Astrocyte (in vitro differentiated cells and primary cell): ENCODE measurements around the gene LIN52. TPM values are rescaled to one million over a fixed set of nuclear protein-coding genes. Genes with fewer than 3 reads are reported as not detected.

Experiments used
- DNase-seq: peaks from one replicate; pipeline ENCODE4 v3.0.0-alpha.2; 2010; ENCODE audit warnings: low read depth
- FAIRE-seq: peaks from 2 replicates; lab custom pipeline; 2011; peaks lifted over from hg19 to GRCh38; lab: Jason Lieb, UNC
- H2AFZ ChIP-seq: 2 replicates; pipeline ENCODE4 v1.6.0; 2012; ENCODE audit warnings: low read depth, low read length, inconsistent platforms
- H3K27ac ChIP-seq: 2 replicates; pipeline ENCODE4 v1.5.1; 2011; ENCODE audit warnings: low read depth, low read length, inconsistent platforms
- H3K27me3 ChIP-seq: 2 replicates; pipeline ENCODE4 v1.6.0; 2011; ENCODE audit warnings: low read length, inconsistent platforms; ENCODE audit not compliant: insufficient read depth
- H3K36me3 ChIP-seq: 2 replicates; pipeline ENCODE4 v1.5.1; 2011; ENCODE audit warnings: low read length, inconsistent platforms; ENCODE audit not compliant: insufficient read depth
- H3K4me1 ChIP-seq: 2 replicates; pipeline ENCODE4 v1.5.1; 2011; ENCODE audit warnings: low read length, inconsistent platforms; ENCODE audit not compliant: insufficient read depth
- H3K4me2 ChIP-seq: 2 replicates; pipeline ENCODE4 v1.6.0; 2012; ENCODE audit warnings: low read length, inconsistent platforms
- H3K4me3 ChIP-seq: 2 replicates; pipeline ENCODE4 v1.5.1; 2011; ENCODE audit warnings: low read depth, mild to moderate bottlenecking, low read length, inconsistent platforms; ENCODE audit not compliant: insufficient read depth
- H3K79me2 ChIP-seq: 2 replicates; pipeline ENCODE4 v1.6.0; 2012; ENCODE audit warnings: mild to moderate bottlenecking, low read length, inconsistent platforms; ENCODE audit not compliant: insufficient read depth
- H3K9ac ChIP-seq: 2 replicates; pipeline ENCODE4 v1.6.0; 2012; ENCODE audit warnings: mild to moderate bottlenecking, low read length, inconsistent platforms
- H3K9me3 ChIP-seq: 2 replicates; pipeline ENCODE4 v1.5.1; 2012; ENCODE audit warnings: low read depth, mild to moderate bottlenecking, low read length, inconsistent platforms; ENCODE audit not compliant: insufficient read depth
- H4K20me1 ChIP-seq: 2 replicates; pipeline ENCODE4 v1.6.0; 2012; ENCODE audit warnings: low read length, inconsistent platforms; ENCODE audit not compliant: insufficient read depth
- H3K27ac Mint-ChIP-seq: one replicate; pipeline ENCODE4 v1.8.0; 2021; ENCODE audit warnings: mild to moderate bottlenecking, mixed read lengths; ENCODE audit not compliant: unreplicated experiment
- H3K27me3 Mint-ChIP-seq: one replicate; pipeline ENCODE4 v1.8.0; 2021; ENCODE audit warnings: low read depth, mixed read lengths; ENCODE audit not compliant: unreplicated experiment
- H3K36me3 Mint-ChIP-seq: one replicate; pipeline ENCODE4 v1.8.0; 2021; ENCODE audit warnings: low read depth, mixed read lengths; ENCODE audit not compliant: unreplicated experiment
- H3K4me1 Mint-ChIP-seq: one replicate; pipeline ENCODE4 v1.8.0; 2021; ENCODE audit warnings: low read depth, mixed read lengths; ENCODE audit not compliant: unreplicated experiment
- H3K4me3 Mint-ChIP-seq: one replicate; pipeline ENCODE4 v1.8.0; 2021; ENCODE audit warnings: mild to moderate bottlenecking, moderate library complexity, mixed read lengths; ENCODE audit not compliant: unreplicated experiment
- H3K9me3 Mint-ChIP-seq: one replicate; pipeline ENCODE4 v1.8.0; 2021; ENCODE audit warnings: mild to moderate bottlenecking, mixed read lengths; ENCODE audit not compliant: unreplicated experiment
- CTCF ChIP-seq: IDR thresholded peaks from 2 replicates; pipeline ENCODE4 v1.5.1; 2011; ENCODE audit warnings: low read depth, mild to moderate bottlenecking, inconsistent platforms, low read length, moderate library complexity; ENCODE audit not compliant: insufficient read depth
- EZH2 ChIP-seq: IDR thresholded peaks from 2 replicates; pipeline ENCODE4 v1.6.1; 2012; ENCODE audit warnings: mild to moderate bottlenecking, low read length, inconsistent platforms; ENCODE audit not compliant: insufficient read depth
- total RNA-seq: library from RNA; stranded (reverse); gene quantifications from 2 replicates; pipeline ENCODE4 v1.2.1, GENCODE V29; 2021

LIN52 gene
- total RNA-seq, 1 donor from 2014 or later, result 5.5 TPM

DNA sequence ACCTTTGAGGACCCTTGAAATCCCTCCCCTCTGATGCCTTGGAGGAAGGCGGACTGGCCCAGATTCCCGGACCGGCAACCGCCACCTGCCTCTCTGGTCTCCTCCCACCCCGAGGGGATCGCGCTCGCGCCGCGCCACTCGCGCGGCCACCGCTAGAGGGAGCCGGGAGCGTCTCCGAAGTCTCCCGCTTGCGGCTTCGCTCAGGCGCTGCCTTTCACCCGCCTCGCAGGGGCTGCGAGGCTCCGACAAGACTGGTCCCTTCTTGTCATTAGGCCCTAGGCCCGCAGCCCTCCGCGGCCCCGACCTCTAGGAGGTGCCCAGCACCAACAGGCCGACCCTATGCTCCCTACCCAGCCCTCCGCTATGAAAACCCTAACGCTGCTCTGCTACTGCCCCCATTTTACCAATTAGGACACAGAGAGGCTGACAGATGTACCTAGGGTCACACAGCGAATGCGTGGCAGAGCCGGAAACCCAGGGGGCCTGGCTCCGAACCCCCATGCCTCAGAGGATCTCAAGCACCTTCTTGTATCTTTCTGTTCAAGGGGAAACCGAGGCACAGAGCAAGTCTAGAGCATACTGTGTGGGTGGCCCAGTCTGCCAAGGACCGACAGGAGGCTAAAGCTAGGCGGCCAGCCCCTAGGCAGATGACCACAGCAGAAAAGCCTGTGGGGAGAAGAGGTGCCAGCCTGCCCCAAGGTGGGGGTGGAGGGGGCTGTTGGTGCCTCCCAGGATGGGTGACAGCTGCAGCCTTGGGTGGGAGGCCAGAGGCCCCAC lies 133.1 kb downstream of the LIN52 start:
- no peak overlapping the region for H3K27ac Mint-ChIP-seq
- Histone ChIP-seq H3K4me2 (peak overlapping the region; percentile 81), H3K27me3 (peaks cover 31% of the 10 kb centered on the region), H4K20me1 (no peaks in the 10 kb centered on the region), H3K4me1 (peaks cover 4% of the 10 kb centered on the region), H3K27ac (no peak overlapping the region), H2AFZ (peak overlapping the region; percentile 50), H3K79me2 (no peaks in the 10 kb centered on the region), H3K9me3 (no peaks in the 10 kb centered on the region), H3K9ac (no peak overlapping the region), H3K36me3 (no peaks in the 10 kb centered on the region), H3K4me3 (no peak overlapping the region)
- no peaks in the 10 kb centered on the region for H3K9me3 Mint-ChIP-seq
- FAIRE-seq (no peak), DNase-seq (peak; percentile 11)
- TF ChIP-seq CTCF (peak; percentile 72), EZH2 (no peak)
- H3K36me3 Mint-ChIP-seq, result peaks cover 2% of the 10 kb centered on the region
- H3K27me3 Mint-ChIP-seq, result peaks cover 59% of the 10 kb centered on the region
- no peaks in the 10 kb centered on the region for H3K4me1 Mint-ChIP-seq
- no peak overlapping the region for H3K4me3 Mint-ChIP-seq

DNA sequence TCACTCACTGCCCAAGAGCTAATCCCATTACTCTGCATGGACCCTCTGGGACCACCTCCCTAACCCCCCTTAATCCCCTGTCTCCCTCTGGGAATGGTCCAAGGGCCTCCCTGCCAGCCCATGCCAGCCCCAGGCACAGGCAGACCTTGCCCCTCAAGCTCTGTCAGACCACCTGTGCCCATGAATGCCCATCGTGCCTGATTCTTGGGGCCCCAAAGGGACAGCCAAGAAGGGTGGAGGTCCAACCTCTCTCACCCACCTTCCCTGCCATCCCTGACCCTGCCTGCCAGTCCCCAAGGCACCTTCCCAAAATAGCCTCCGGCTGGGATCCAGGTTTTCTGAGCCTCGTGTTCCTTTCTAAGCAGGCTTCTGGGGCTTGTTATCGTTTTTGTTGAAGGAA lies 133.7 kb downstream of the LIN52 start:
- no peak overlapping the region for H2AFZ ChIP-seq
- H3K79me2 ChIP-seq, result no peaks in the 10 kb centered on the region
- DNase-seq (no peak), FAIRE-seq (no peak)
- Mint-ChIP-seq H3K4me3 (no peak overlapping the region), H3K36me3 (peaks cover 2% of the 10 kb centered on the region), H3K27ac (no peak overlapping the region), H3K27me3 (peaks cover 57% of the 10 kb centered on the region), H3K4me1 (no peaks in the 10 kb centered on the region), H3K9me3 (no peaks in the 10 kb centered on the region)
- H3K4me1 ChIP-seq, result peaks cover 4% of the 10 kb centered on the region
- H3K9ac ChIP-seq, result no peak overlapping the region
- peaks cover 27% of the 10 kb centered on the region for H3K27me3 ChIP-seq
- no peaks in the 10 kb centered on the region for H3K9me3 ChIP-seq
- TF ChIP-seq EZH2, result no peak
- no peak for TF ChIP-seq CTCF
- H4K20me1 ChIP-seq, result no peaks in the 10 kb centered on the region
- no peak overlapping the region for H3K4me2 ChIP-seq
- H3K4me3 ChIP-seq, result no peak overlapping the region
- no peak overlapping the region for H3K27ac ChIP-seq
- no peaks in the 10 kb centered on the region for H3K36me3 ChIP-seq
